Astrocyte (in vitro differentiated cells and primary cell): ENCODE data around the gene TBR1.

Source experiments
- CTCF ChIP-seq: IDR thresholded peaks from 2 replicates; pipeline ENCODE4 v1.5.1; 2011; ENCODE audit warnings: low read depth, mild to moderate bottlenecking, inconsistent platforms, low read length, moderate library complexity; ENCODE audit not compliant: insufficient read depth
- EZH2 ChIP-seq: IDR thresholded peaks from 2 replicates; pipeline ENCODE4 v1.6.1; 2012; ENCODE audit warnings: mild to moderate bottlenecking, low read length, inconsistent platforms; ENCODE audit not compliant: insufficient read depth

- TF ChIP-seq EZH2 (no peak), CTCF (no peak)
Measured at GRCh38 chr2:161406316-161406715, 9.8 kb upstream of the TBR1 start.
